Panc1 (cell line): Measurements from ENCODE around the gene TMEM242.

Experiments used
- POLR2AphosphoS5 ChIP-seq: IDR thresholded peaks from 2 replicates; pipeline ENCODE4 v1.6.1; 2012; ENCODE audit warnings: mild to moderate bottlenecking, low read depth, low read length, moderate library complexity
- TCF7L2 ChIP-seq: IDR thresholded peaks from 2 replicates; pipeline ENCODE4 v1.6.1; 2011; ENCODE audit warnings: mild to moderate bottlenecking, low read depth, low read length, inconsistent platforms
- TF ChIP-seq, protein P1 (sequence below): fragments of 450-650 bp; IDR thresholded peaks from 2 replicates; pipeline ENCODE4 v1.5.1; 2017; ENCODE audit warnings: mild to moderate bottlenecking
- TF ChIP-seq, protein P2 (sequence below), 2 experiments: IDR thresholded peaks; 2 replicates each; pipeline ENCODE4 v1.6.1; 2011 to 2012; ENCODE audit warnings: low read depth in 2 of 2, control low read depth in 1 of 2, low read length in 1 of 2, mild to moderate bottlenecking in 1 of 2, moderate library complexity in 1 of 2; ENCODE audit not compliant: insufficient read depth in 1 of 2

DNA sequence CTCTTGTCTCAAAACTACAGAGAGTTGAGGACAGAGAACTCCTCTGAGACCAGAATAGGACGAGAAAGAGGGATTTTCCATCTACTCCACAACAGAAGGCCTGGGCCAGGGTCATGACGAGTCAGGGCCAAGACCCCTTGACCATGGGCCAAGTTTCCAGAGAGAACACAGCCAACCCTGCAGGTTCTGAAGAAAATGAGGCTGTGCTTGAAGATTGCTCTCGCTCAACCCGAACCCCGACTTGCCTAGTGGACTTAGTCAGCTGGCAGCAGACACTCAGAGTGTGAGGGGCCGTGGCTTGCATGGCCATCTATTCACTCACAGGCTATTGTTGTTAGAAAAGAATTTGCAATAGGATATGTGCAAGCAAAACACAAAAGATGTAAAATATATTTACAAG, 54.5 kb downstream of the TMEM242 start:
- TF ChIP-seq, protein P1, sequence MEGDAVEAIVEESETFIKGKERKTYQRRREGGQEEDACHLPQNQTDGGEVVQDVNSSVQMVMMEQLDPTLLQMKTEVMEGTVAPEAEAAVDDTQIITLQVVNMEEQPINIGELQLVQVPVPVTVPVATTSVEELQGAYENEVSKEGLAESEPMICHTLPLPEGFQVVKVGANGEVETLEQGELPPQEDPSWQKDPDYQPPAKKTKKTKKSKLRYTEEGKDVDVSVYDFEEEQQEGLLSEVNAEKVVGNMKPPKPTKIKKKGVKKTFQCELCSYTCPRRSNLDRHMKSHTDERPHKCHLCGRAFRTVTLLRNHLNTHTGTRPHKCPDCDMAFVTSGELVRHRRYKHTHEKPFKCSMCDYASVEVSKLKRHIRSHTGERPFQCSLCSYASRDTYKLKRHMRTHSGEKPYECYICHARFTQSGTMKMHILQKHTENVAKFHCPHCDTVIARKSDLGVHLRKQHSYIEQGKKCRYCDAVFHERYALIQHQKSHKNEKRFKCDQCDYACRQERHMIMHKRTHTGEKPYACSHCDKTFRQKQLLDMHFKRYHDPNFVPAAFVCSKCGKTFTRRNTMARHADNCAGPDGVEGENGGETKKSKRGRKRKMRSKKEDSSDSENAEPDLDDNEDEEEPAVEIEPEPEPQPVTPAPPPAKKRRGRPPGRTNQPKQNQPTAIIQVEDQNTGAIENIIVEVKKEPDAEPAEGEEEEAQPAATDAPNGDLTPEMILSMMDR, result no peak
- TF ChIP-seq TCF7L2 (no peak), POLR2AphosphoS5 (no peak)
- TF ChIP-seq, protein P2, sequence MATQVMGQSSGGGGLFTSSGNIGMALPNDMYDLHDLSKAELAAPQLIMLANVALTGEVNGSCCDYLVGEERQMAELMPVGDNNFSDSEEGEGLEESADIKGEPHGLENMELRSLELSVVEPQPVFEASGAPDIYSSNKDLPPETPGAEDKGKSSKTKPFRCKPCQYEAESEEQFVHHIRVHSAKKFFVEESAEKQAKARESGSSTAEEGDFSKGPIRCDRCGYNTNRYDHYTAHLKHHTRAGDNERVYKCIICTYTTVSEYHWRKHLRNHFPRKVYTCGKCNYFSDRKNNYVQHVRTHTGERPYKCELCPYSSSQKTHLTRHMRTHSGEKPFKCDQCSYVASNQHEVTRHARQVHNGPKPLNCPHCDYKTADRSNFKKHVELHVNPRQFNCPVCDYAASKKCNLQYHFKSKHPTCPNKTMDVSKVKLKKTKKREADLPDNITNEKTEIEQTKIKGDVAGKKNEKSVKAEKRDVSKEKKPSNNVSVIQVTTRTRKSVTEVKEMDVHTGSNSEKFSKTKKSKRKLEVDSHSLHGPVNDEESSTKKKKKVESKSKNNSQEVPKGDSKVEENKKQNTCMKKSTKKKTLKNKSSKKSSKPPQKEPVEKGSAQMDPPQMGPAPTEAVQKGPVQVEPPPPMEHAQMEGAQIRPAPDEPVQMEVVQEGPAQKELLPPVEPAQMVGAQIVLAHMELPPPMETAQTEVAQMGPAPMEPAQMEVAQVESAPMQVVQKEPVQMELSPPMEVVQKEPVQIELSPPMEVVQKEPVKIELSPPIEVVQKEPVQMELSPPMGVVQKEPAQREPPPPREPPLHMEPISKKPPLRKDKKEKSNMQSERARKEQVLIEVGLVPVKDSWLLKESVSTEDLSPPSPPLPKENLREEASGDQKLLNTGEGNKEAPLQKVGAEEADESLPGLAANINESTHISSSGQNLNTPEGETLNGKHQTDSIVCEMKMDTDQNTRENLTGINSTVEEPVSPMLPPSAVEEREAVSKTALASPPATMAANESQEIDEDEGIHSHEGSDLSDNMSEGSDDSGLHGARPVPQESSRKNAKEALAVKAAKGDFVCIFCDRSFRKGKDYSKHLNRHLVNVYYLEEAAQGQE (IDR thresholded peaks at IDR 0.05; ENCODE audit: insufficient read depth in 1 of 2, low read depth in 2 of 2, low read length in 1 of 2), result no peak
